NOMO-1 (cell line): ENCODE measurements around the gene NBPF20.
A peak's percentile ranks its signal among the peaks of the same experiment; 100 is the strongest.
"Not testable (repeated sequence)": the region's sequence is repeated elsewhere in the genome, so short reads cannot be mapped to it uniquely, and the experiment has no call there.

Experiments used
- DNase-seq, 2 experiments: peaks; one replicate each; lab custom pipeline; 2025; ENCODE audit not compliant: unreplicated experiment in 2 of 2; lab: John Stamatoyannopoulos, UW

The NBPF20 gene

GRCh38 chr1:145425436-145426029 is at the start of gene NBPF20:
Gene NBPF20 (minus strand): TSS chr1:145425603. CDS start chr1:145405272, 20,331 bp downstream.
- no peak for DNase-seq

- not testable (repeated sequence) for DNase-seq
These were observed 49.5 kb upstream of the NBPF20 start for GRCh38 chr1:145474837-145475368.

DNA sequence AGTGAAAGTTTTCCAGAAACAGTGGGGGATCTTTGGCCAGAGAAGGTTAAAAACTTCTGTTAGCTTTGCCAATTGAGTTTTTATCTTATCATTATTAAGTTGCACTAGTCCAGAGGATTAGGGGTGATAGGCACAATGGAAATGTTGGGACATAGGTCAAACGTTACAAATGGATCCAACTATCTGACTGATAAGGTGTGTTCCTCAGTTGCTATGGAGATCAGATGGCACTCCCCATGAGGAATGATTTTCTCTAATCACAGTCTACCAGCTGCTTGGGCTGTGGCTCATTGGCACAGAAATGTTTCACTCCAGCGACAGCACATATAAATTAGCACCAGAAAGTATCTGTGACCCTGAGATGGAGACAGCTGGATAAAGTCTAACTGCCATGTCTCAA is 47.3 kb upstream of the NBPF20 start:
- DNase-seq, result not testable (repeated sequence)

- not testable (repeated sequence) for DNase-seq
These were observed 46.0 kb upstream of the NBPF20 start for GRCh38 chr1:145471365-145471764.

- peak; percentile 91 to 97 for DNase-seq
These were observed 40.2 kb upstream of the NBPF20 start for GRCh38 chr1:145465405-145466144.

- DNase-seq, result not testable (repeated sequence)
These were observed 39.4 kb upstream of the NBPF20 start for GRCh38 chr1:145464708-145465336.

GRCh38 chr1:145464017-145464416 is 38.6 kb upstream of the NBPF20 start:
- not testable (repeated sequence) for DNase-seq

- DNase-seq, result not testable (repeated sequence)
These were observed 35.3 kb upstream of the NBPF20 start for GRCh38 chr1:145460684-145461083.

GRCh38 chr1:145460048-145460447 is 34.6 kb upstream of the NBPF20 start:
- not testable (repeated sequence) for DNase-seq

GRCh38 chr1:145459591-145459990 is 34.2 kb upstream of the NBPF20 start:
- not testable (repeated sequence) for DNase-seq

GRCh38 chr1:145459063-145459462 is 33.7 kb upstream of the NBPF20 start:
- not testable (repeated sequence) for DNase-seq

DNA sequence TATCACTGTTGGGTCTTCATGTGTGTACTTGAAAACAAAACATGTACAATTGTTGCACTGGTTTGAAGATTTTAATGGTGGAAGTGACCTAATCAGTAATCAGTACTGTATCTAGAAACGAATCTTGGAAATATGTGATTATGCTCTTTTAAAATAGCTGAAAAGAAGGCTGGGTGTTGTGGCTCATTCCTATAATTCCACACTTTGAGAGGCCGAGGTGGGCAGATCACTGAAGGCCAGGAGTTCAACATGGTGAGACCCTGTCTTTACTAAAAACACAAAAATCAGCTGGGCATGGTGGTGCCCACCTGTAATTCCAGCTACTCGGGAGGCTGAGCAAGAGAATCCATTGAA is 29.4 kb upstream of the NBPF20 start:
- DNase-seq, result not testable (repeated sequence)

DNA sequence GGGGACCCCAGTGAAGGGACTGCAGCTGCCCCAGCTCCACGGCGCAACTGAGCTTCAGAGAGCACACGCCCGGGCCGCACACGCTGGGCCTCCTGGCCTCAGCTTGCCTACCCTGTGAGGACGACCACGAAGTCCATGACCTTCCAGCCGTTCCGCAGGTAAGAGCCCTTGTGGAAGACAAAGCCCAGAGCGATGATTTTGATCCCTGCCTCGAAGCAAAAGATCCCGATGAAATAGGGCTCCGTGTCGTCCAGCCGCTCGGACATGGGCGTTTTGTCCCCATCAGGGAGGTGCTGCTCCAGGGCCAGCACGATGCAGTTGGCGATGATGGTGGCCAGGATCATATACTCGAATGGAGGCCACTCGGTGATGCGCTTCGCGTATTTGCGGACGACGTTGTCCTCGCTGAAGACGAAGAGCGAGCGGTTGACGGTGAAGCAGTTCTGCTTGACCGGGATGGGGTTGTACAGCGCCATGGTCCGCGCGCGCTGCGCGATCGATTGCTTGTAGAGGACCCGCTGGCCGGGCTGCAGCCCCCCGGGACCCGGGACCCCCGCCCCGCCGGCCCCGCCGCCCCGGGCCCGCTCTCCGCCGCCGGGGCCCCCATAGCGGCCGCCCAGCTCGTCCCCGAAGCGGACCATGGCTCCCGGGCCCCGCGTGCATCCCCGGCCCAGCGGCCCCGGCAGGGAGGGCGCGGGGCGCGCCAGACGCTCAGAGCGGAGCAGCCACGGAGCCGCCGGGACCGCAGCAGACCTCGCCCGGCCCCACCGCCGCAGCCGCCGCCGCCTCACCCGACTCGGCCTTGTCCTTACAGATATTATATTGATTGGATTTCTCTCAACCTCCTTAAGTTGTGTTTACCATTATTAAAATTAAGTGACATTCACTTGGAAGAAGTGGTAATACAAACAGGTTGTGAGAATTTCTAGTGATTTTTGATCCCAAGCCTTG is 28.7 kb upstream of the NBPF20 start:
- DNase-seq, result not testable (repeated sequence)

DNA sequence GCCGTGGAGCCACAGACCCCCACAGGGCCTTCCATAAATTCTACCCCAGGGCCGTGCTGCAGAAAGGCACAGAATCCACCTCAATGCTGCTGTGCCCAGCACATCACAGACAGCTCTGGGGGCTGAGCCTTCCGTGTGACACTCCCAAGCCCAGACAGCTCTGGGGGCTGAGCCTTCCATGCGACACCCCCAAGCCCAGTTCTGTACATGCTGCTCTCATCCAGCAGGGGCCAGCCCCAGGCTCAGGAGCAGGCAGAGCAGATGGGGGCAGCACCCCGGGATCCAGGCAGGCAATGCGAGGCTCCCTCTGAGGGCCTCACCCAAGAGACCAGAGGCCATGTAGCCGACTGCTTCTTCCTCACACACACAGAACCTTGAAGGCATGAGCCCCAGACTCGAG is 27.1 kb upstream of the NBPF20 start:
- DNase-seq, result not testable (repeated sequence)

DNA sequence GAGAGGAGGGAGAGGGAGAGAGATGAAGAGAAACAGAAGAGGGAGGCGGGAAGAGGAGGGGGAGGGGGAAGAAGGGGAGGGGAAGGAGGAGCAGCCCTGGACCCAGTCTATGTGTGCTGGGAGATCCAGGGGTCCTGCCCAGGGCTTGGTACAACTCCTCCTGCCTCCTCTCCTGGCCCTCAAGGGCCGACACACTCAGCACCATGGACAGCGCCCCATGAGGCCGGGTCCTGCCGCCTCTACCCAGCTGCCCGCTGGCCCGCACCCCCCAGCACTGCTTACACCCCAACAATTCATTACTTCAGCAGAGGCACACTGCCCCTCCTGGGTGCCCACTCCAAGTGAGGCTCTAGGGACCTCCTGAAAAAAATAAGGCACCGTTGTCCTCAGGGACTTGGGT is 26.5 kb upstream of the NBPF20 start:
- DNase-seq, result not testable (repeated sequence)

DNA sequence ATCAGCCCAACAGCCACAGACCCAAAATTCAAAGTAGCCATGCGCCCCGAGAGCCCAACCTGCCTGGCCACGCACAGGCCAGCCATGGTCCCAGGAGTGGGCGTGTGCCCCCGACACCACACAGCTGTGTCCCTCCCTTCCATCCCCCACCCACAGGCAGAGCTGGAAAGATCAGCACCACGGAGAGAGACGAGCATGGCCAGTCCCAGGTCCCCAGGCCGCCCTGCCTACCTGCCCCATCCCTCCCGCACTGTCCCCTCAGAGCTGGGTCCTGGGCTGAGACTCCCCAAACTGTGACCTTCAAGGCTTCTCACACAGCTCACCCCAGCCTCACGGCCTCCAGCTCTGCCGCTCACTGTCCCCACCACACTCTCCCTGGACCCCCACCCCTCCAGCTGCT is 19.8 kb upstream of the NBPF20 start:
- DNase-seq, result not testable (repeated sequence)

GRCh38 chr1:145442340-145442739 is 16.9 kb upstream of the NBPF20 start:
- DNase-seq, result not testable (repeated sequence)

- not testable (repeated sequence) for DNase-seq
These were observed 6.2 kb upstream of the NBPF20 start for GRCh38 chr1:145431363-145432256.

DNA sequence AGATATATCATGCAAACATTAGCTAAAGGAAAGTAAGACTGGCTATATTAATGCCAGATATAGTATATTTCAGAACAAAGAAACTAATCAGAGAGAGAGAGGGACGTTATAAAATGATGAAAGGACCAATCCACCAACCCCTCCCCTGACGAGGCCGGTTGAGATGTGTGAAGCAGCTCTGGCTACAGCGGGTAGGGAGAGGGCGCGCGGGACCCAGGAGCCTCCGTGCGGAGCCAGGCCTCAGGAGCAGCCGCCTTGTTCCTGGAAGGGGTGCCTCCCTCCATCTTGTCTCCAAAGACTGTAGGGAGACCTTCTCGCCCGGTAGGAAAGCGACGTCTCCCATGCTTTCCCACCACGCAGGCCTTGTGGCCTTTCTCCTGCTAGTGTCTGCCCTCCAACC is 5.4 kb upstream of the NBPF20 start:
- DNase-seq, result not testable (repeated sequence)
